ENCODE data around the gene GSTT4. TPM values are rescaled to one million over a fixed set of nuclear protein-coding genes. Genes with fewer than 3 reads are reported as not detected.

The GSTT4 gene
- not detected for total RNA-seq

- TF ChIP-seq CTCF (IDR thresholded peaks at IDR 0.05): no peak
- H3K4me3 ChIP-seq: no peak within 1 kb of the TSS
- H3K4me1 ChIP-seq: no peaks in the 10 kb centered on the region
- H3K27ac ChIP-seq: no peak within 1 kb of the TSS
- H3K9ac ChIP-seq (ENCODE audit: low read depth in 2 of 2, low read length in 2 of 2): no peak within 1 kb of the TSS
- no peaks in the 10 kb centered on the region for H3K27me3 ChIP-seq
- no peaks in the 10 kb centered on the region for H3K9me3 ChIP-seq
- no peak for DNase-seq
- intact Hi-C loops (cut with DNase I): loop anchor here (10.0 kb wide), 1 partner anchor 160 kb away; no protein-coding TSS in a partner anchor
- no peaks in the 10 kb centered on the region for H3K36me3 ChIP-seq
These were observed at the start of gene GSTT4 for GRCh38 chr22:24005201-24005600. Gene GSTT4, minus strand, starts transcription at chr22:24005453. Its CDS starts 97 bp downstream, at chr22:24005356.

GRCh38 chr22:24054356-24054755 lies 49.1 kb upstream of the GSTT4 start:
- intact Hi-C loops (cut with DNase I): no loop called here
- Histone ChIP-seq H3K4me3 (no peak overlapping the region), H3K27ac (no peak overlapping the region), H3K9ac (ENCODE audit: low read depth in 2 of 2, low read length in 2 of 2) (no peak overlapping the region), H3K4me1 (no peaks in the 10 kb centered on the region), H3K36me3 (peaks cover 29% of the 10 kb centered on the region), H3K9me3 (no peaks in the 10 kb centered on the region), H3K27me3 (no peaks in the 10 kb centered on the region)
- no peak for TF ChIP-seq CTCF (IDR thresholded peaks at IDR 0.05)
- DNase-seq: no peak

- Histone ChIP-seq H3K9ac (ENCODE audit: low read depth in 2 of 2, low read length in 2 of 2) (no peak overlapping the region), H3K27me3 (no peaks in the 10 kb centered on the region), H3K4me3 (no peak overlapping the region), H3K27ac (no peak overlapping the region), H3K36me3 (peaks cover 26% of the 10 kb centered on the region), H3K9me3 (no peaks in the 10 kb centered on the region), H3K4me1 (no peaks in the 10 kb centered on the region)
- TF ChIP-seq CTCF (IDR thresholded peaks at IDR 0.05): no peak
- intact Hi-C loops (cut with DNase I): no loop called here
- no peak for DNase-seq
These were observed 48.4 kb upstream of the GSTT4 start for GRCh38 chr22:24053481-24054226.

GRCh38 chr22:24051568-24051967 lies 46.3 kb upstream of the GSTT4 start:
- H3K9me3 ChIP-seq: no peaks in the 10 kb centered on the region
- H3K4me3 ChIP-seq: no peak overlapping the region
- H3K4me1 ChIP-seq: no peaks in the 10 kb centered on the region
- no peaks in the 10 kb centered on the region for H3K27me3 ChIP-seq
- no peak for DNase-seq
- H3K9ac ChIP-seq (ENCODE audit: low read depth in 2 of 2, low read length in 2 of 2): no peak overlapping the region
- H3K36me3 ChIP-seq: peaks cover 19% of the 10 kb centered on the region
- TF ChIP-seq CTCF (IDR thresholded peaks at IDR 0.05): no peak
- intact Hi-C loops (cut with DNase I): no loop called here
- no peak overlapping the region for H3K27ac ChIP-seq

- no peaks in the 10 kb centered on the region for H3K9me3 ChIP-seq
- H3K9ac ChIP-seq (ENCODE audit: low read depth in 2 of 2, low read length in 2 of 2): no peak overlapping the region
- no peak for TF ChIP-seq CTCF (IDR thresholded peaks at IDR 0.05)
- DNase-seq: no peak
- no peaks in the 10 kb centered on the region for H3K27me3 ChIP-seq
- peaks cover 16% of the 10 kb centered on the region for H3K36me3 ChIP-seq
- no peaks in the 10 kb centered on the region for H3K4me1 ChIP-seq
- intact Hi-C loops (cut with DNase I): no loop called here
- H3K27ac ChIP-seq: no peak overlapping the region
- no peak overlapping the region for H3K4me3 ChIP-seq
These were observed 45.8 kb upstream of the GSTT4 start for GRCh38 chr22:24051028-24051427.

Data from colonic mucosa (tissue), 4 donors.